Nephron (organoid): Measurements from ENCODE around the gene QSOX2.

Experiments
- H3K27ac Mint-ChIP-seq, 3 experiments: 2 replicates each; pipeline ENCODE4 v1.8.0; 2020; ENCODE audit warnings: mixed read lengths in 3 of 3, mild to moderate bottlenecking in 2 of 3, moderate library complexity in 1 of 3
- H3K27me3 Mint-ChIP-seq: 2 replicates; pipeline ENCODE4 v1.8.0; 2021; ENCODE audit warnings: low read depth, mild to moderate bottlenecking, moderate library complexity, mixed read lengths
- H3K36me3 Mint-ChIP-seq: 2 replicates; pipeline ENCODE4 v1.8.0; 2020; ENCODE audit warnings: low read depth, mixed read lengths
- H3K4me1 Mint-ChIP-seq: 2 replicates; pipeline ENCODE4 v1.8.0; 2020; ENCODE audit warnings: mixed read lengths
- H3K4me3 Mint-ChIP-seq, 3 experiments: 2 replicates each; pipeline ENCODE4 v1.8.0; 2020; ENCODE audit warnings: mild to moderate bottlenecking in 3 of 3, mixed read lengths in 3 of 3, moderate library complexity in 2 of 3
- H3K9me3 Mint-ChIP-seq: 2 replicates; pipeline ENCODE4 v1.8.0; 2020; ENCODE audit warnings: mixed read lengths
- CTCF ChIP-seq, 3 experiments: fragments of 200-600 bp; sonication (generic); IDR thresholded peaks; one replicate each; pipeline ENCODE4 v1.5.0; 2021; ENCODE audit warnings: antibody characterized with exemption in 3 of 3; ENCODE audit not compliant: unreplicated experiment in 3 of 3

QSOX2 gene

DNA sequence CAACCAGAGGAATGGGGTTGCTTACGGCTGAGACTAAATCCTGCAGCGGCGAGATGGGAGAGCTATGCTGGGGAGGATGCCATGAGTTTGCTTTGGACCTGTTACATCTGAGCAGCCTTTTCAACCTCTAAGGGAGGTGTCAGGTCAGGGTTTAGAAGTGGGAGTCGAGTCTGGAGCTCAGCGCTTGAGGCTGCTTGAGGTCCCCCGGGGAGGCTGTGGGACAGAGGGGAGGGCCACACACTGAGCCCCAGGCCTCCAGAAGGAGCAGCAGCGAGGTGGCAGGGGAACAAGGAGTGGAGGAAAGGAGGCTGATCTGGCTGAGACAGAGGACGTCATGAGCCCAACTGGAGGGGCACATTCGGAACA is 1.9 kb upstream of the QSOX2 start:
- no peaks in the 10 kb centered on the region for H3K36me3 Mint-ChIP-seq
- H3K27me3 Mint-ChIP-seq = peaks cover 21% of the 10 kb centered on the region
- no peaks in the 10 kb centered on the region for H3K9me3 Mint-ChIP-seq
- peak overlapping the region; percentile 52 to 62 (median 53) for H3K4me3 Mint-ChIP-seq
- peaks cover 36% of the 10 kb centered on the region for H3K4me1 Mint-ChIP-seq
- H3K27ac Mint-ChIP-seq = no peak overlapping the region
- TF ChIP-seq CTCF (IDR thresholded peaks at IDR 0.05; ENCODE audit: unreplicated experiment in 3 of 3) = no peak

DNA sequence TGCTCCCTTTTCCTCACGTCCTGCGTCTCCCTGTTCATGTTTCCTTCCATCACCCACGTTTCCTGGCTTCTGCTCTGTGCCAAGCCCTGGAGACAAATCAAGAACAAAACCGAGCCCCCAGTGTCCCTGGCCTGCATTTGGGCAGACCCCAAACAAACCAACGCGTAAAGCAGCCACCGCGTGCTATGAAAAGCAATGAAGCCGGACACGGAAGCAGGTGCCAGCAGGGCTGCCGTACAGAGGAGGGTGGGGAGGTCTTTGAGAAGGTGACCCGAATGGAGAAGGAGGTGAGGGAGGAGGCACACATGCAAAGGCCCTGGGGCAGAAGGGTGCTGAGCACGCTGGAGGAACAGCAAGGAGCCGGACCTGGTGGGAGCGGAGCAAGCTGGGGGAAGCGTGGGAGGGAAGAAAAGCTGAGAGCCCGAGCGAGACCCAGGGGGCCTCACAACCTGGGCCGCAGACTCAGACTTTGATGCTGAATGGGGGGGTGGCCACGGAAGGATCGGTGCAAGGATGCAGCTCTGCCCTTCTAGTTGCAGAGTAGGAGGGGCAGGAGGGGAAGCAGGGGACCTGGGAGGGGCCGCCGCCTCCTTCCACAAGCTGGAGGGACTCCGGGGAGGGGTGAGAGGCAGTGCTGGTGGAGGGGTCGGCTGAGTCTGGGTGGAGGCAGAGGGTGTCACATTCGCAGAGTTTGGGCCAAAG is 1.4 kb upstream of the QSOX2 start:
- TF ChIP-seq CTCF (IDR thresholded peaks at IDR 0.05; ENCODE audit: unreplicated experiment in 3 of 3) = no peak
- Mint-ChIP-seq H3K9me3 (no peaks in the 10 kb centered on the region), H3K4me1 (peaks cover 36% of the 10 kb centered on the region), H3K36me3 (no peaks in the 10 kb centered on the region), H3K27me3 (peaks cover 21% of the 10 kb centered on the region), H3K4me3 (peak overlapping the region; percentile 69 to 78 (median 75)), H3K27ac (no peak overlapping the region)

- Mint-ChIP-seq H3K4me1 (peaks cover 30% of the 10 kb centered on the region), H3K4me3 (peak overlapping the region; percentile 89 to 96 (median 93)), H3K9me3 (no peaks in the 10 kb centered on the region), H3K27me3 (peaks cover 16% of the 10 kb centered on the region), H3K27ac (peak overlapping the region; percentile 17 to 35 (median 30)), H3K36me3 (no peaks in the 10 kb centered on the region)
- no peak for TF ChIP-seq CTCF (IDR thresholded peaks at IDR 0.05; ENCODE audit: unreplicated experiment in 3 of 3)
These were observed 718 bp downstream of the QSOX2 start for GRCh38 chr9:136244969-136245218.

GRCh38 chr9:136244122-136244968 is 1.3 kb downstream of the QSOX2 start:
- H3K36me3 Mint-ChIP-seq = no peaks in the 10 kb centered on the region
- peak overlapping the region; percentile 89 to 96 (median 93) for H3K4me3 Mint-ChIP-seq
- peak overlapping the region; percentile 17 to 35 (median 30) for H3K27ac Mint-ChIP-seq
- peaks cover 12% of the 10 kb centered on the region for H3K27me3 Mint-ChIP-seq
- H3K9me3 Mint-ChIP-seq = no peaks in the 10 kb centered on the region
- no peak for TF ChIP-seq CTCF (IDR thresholded peaks at IDR 0.05; ENCODE audit: unreplicated experiment in 3 of 3)
- peaks cover 31% of the 10 kb centered on the region for H3K4me1 Mint-ChIP-seq

- Mint-ChIP-seq H3K4me3 (peak overlapping the region; percentile 89 to 96 (median 93)), H3K4me1 (peaks cover 32% of the 10 kb centered on the region), H3K27ac (no peak overlapping the region), H3K9me3 (no peaks in the 10 kb centered on the region), H3K27me3 (peaks cover 12% of the 10 kb centered on the region), H3K36me3 (no peaks in the 10 kb centered on the region)
- TF ChIP-seq CTCF (IDR thresholded peaks at IDR 0.05; ENCODE audit: unreplicated experiment in 3 of 3) = no peak
These were observed 2.0 kb downstream of the QSOX2 start for GRCh38 chr9:136243631-136244030.
